ENCODE results near the gene ZBTB20.

GRCh38 chr3:114456742-114457141, 690.3 kb downstream of the ZBTB20 start:
- TF ChIP-seq CTCF (IDR thresholded peaks at IDR 0.05) = no peak
- TF ChIP-seq POLR2A (IDR thresholded peaks at IDR 0.05) = no peak
